ENCODE data around the gene TMEM184A. TPM values are rescaled to one million over a fixed set of nuclear protein-coding genes. Genes with fewer than 3 reads are reported as not detected.
"Not testable (repeated sequence)": the region's sequence is repeated elsewhere in the genome, so short reads cannot be mapped to it uniquely, and the experiment has no call there.

Gene TMEM184A
- total RNA-seq, 1 experiment from 2014 or later, result 0.11 TPM

DNA sequence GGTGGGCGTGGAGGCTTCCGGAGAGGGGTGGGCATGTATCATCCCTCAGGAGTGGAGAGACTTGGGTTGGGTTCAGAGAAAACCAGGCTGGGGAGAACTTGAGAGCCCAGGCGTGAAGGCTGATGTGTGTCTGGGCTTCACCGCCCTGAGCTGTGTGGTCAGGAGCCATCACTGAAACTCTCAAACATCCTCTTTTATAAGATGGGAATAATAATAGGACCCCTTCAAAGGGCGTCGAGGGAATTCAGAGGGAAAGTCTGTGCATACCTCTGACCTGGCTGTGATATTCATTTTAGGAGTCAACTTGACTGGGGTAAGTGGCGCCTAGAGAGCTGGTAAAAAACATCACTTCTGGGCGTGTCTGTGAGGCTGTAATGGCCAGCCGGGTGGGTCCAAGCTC lies 34.9 kb upstream of the TMEM184A start:
- DNase-seq (ENCODE audit: low read depth), result no peak

GRCh38 chr7:1590476-1590875 lies 34.5 kb upstream of the TMEM184A start:
- DNase-seq (ENCODE audit: low read depth), result no peak

DNA sequence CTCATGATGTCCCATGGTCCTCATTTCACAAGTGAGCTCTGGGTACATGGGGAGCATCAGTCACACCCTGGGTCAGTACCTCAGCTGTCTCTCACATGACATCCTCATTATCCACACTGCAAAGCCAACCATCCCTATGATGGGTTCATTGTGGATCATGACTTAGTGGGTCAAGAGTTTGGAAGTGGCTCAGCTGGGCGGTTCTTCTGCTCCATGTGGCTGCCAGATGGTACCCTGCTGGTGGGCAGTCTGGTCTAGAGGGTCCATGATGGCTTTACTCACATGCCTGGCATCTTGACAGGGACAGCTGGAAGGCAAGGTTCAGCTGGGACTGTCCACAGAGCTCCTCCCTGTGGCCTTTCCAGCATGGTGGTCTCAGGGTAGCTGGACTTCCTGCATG lies 33.0 kb upstream of the TMEM184A start:
- DNase-seq (ENCODE audit: low read depth), result no peak

DNA sequence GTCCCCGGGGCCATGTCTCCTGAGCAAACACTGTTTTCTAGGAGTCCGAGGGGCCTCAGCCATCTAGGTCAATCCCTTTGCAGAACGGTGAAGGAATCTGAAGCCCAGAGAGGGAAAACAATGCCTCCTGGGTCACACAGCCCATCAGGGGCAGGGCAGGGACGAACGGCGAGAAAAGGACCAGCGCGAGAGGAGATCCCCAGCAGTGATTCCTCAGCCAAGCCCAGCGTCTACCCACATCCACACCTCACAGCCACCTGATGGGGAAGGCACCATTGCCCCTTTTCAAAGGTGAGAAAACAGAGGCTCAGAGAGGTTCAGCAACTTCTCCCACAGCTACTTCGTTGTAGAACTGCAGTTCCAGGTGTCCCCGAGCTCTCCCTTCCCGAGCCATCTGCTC lies 31.7 kb upstream of the TMEM184A start:
- DNase-seq (ENCODE audit: low read depth), result no peak

- no peak for DNase-seq (ENCODE audit: low read depth)
Observed at GRCh38 chr7:1586827-1587705, 31.1 kb upstream of the TMEM184A start.

- DNase-seq (ENCODE audit: low read depth), result no peak
Observed at GRCh38 chr7:1586126-1586826, 30.3 kb upstream of the TMEM184A start.

DNA sequence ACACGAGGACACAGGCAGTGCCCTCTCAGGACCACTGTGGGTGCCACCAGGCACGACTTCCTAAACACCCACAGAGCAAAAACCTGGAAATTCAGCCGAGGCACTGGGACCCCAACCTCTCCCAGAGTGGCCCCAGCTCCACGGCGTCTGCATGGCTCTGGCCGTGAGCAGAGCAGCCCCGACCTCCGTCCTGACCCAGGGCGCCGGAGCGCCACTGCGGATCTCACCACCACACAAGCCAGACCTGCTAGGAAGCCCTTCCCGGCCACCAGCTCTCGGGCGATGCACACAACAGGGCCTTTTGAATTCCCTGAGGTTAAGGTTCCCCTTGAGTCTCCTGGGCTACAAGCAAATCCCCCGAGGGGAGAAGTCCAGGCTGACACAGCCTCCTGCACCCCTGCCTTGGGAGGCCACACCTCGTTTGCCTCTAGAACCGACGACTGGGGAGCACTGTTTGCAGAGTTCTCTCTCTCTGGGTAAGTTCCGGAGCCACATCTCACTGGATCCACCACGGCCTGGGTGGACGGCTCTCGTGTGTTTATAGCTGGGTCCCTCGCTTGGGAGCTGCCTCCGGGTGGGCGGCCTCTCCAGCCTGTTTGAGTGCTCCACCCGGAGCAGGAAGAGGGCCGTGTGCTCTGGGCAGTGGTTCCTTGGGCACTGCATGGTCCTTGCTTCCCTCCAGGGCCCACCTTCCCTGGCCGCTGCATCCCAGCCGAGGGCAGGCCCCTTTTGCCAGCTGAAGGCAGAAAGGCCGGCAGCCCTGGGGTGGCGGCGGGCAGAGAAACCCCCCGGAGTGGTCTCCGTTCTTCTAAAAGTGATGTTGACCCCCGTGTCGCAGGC lies 29.4 kb upstream of the TMEM184A start:
- no peak for DNase-seq (ENCODE audit: low read depth)

- no peak for DNase-seq (ENCODE audit: low read depth)
Observed at GRCh38 chr7:1584700-1585099, 28.7 kb upstream of the TMEM184A start.

DNA sequence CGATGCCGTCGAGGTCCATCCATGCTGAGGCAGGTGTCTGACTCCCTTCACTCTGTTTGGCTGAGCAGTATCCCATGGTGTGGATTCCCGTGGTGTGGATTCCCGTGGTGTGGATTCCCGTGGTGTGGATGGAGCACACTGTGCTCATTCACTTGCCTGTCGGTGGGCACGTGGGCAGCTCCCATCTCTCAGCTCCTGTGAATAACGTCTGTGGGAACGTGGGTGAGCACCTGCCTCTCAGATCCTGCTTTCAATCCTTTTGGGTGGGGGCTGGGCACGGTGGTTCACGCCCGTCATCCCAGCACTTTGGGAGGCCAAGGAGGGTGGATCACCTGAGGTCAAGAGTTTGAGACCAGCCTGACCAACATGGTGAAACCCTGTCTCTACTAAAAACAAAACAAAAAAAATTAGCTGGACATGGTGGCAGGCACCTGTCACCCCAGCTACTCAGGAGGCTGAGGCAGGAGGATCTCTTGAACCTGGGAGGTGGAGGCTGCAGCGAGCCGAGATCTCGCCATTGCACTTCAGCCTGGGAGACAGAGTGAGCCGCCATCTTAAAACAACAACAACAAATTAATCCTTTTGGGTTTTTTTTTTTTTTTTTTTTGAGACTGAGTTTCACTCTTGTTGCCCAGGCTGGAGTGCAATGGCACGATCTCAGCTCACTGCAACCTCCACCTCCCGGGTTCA lies 27.4 kb upstream of the TMEM184A start:
- DNase-seq (ENCODE audit: low read depth), result not testable (repeated sequence)

GRCh38 chr7:1580422-1581030 lies 24.5 kb upstream of the TMEM184A start:
- no peak for DNase-seq (ENCODE audit: low read depth)

DNA sequence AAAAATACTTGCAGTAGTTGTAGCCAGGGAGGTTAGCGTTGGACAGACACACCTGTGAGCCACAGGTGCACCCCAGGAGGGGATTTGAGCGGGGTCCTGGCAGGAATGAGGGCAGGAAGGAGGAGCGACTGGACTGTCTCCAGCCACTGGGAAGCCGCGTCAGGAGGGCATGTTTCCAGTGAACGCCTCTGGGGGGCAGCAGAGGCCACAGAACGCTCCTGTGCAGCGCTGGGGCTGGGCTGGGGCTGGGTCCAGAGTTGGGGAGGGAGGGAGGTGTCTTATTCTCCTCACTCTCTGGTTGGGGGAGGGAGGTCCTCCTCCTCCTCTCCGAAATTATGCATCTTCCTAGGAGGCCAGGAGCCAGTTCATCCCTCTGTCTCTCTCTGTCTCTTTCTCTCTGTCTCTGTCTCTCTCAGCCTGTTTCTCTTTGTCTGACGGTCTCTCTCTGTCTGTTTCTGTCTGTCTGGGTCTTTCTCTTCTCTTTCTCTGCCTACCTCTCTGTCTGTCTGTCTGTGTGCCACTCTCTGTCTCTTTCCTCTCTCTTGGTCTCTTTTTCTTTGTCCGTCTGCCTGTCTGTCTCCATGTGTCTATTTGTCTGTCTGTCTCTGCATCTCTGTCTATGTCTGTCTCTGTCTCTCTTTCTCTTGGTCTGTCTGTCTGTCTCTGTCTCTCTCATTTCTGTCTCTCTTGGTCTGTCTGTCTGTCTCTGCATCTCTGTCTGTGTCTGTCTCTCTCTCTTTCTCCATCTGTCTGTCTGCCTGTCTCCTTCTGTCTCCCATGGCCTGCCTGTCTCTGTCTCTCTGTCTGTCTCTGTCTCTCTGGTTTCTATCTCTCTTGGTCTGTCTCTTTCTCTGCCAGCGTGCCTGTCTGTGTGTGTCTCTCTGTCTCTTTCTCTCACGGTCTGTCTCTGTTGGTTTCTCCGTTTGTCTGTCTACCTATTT lies 23.7 kb upstream of the TMEM184A start:
- DNase-seq (ENCODE audit: low read depth), result peak; percentile 54

- DNase-seq (ENCODE audit: low read depth), result no peak
Observed at GRCh38 chr7:1578513-1578912, 22.5 kb upstream of the TMEM184A start.

DNA sequence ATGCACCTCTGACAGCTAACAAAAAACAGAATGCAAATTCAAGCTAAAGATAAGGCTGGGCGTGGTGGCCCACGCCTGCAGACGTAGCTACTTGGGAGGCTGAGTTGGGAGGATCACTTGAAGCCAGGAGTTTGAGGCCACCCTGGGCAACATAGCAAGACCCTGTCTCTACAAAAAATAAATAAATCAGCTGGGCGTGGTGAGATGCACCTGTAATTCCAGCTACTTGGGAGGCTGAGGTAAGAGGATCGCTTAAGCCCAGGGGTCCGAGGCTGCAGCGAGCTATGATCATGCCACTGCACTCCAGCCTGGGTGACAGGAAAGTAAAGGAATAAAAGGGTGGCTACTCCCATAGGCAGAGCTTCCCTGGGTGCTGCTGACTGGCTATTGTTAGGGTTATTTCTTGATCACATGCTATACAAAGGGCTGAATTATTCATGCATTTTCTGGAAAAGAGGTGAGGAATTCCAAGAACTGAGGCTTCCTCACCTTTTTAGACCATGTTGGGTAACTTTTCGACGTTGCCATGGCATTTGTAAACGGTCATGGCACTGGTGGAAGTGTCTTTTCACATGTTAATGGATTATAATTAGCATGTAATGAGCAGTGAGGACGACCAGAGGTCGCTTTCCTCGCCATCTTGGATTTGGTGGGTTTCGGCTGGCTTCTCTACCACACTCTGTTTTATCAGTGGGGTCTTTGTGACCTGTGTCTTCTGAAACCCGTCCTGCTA lies 20.7 kb upstream of the TMEM184A start:
- DNase-seq (ENCODE audit: low read depth), result no peak

DNA sequence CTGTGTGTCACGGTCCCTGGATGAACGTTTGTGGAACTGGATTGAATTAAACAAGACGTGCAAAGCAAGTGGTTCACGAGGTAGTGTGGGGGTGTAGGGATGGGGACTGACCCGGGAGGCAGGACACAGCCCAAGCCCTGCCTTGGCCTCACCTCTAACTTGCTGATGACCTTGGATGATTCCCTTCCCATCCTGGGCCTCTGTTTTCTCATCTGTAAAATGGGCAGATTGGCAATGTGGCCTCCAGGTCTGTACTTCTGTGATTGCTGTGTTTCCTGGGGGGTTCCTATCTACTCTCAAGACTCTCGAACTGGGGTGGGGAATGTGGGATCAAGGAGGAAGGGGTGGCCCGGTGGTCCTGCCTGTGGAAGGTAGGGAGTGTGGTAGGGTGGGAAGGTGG lies 19.8 kb upstream of the TMEM184A start:
- no peak for DNase-seq (ENCODE audit: low read depth)

DNA sequence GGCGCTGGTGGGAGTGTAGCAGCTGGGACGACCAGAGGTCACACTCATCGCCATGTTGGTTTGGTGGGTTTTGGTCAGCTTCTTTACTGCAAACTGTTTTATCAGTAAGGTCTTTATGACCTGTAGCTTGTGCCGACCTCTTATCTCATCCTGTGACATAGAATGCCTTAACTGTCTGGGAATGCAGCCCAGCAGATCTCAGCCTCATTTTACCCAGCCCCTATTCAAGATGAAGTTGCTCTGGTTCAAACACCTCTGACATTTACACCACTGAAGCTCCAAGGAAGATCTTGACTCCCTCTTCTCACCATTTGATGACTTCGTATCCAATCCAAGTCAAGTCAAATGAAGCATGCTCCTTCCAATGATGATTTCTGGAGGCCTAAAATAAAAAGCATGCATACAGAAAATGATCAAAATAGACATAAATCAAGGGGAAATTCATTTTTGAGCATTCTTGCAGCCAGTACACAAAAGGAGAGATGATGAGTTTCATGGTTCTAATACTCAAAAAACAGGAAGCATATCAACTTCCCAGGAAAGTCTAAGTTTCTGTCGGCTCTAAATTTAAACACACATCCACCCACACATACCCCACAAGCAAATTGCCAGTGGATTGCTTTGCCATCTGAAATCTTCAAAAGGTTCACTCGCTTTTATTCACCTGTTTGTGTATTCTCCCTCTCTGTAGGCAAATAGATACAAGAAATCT lies 16.3 kb upstream of the TMEM184A start:
- DNase-seq (ENCODE audit: low read depth), result no peak

DNA sequence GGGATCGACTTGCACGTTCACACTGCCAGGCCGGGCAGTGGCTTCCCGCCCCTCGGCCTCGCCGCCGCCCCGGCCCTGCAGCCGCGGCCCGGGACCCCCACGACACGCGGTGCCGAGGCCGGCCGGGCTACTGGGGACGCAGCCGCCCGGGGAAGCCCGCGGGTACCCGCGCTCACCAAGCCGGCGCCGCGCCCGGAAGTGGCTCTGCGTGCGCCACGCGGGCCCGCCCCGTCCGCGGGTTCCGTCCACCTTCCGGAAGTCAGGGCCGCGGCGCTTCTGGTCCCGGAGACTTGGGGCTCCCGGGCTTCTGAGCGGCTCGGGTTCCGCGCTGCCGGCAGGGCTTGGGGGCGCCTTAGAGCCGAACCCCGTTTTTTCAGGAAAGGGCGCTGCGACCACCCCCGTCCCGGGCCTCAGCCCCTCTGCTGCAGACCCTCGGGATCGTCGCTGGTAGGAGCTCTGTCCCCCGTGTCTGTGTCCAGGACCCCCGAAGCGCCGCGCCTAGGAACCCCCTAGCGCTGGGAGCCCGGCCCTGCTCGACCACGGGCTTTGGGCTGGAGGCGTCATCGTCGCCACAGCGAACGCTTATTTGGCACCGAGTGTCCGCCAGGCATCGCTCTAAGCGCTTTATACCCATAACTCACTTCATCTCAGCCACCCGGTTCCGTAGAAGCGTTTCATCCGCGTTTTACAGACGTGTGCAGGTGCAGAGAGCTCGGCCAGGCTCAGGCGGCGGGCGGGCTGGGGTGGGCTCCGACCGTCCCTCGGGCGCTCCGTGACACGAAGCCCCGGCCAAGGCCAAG lies 14.0 kb upstream of the TMEM184A start, which contains the start of gene PSMG3:
TSS of gene PSMG3 (minus strand) at position 200 of the 800 bp plus-strand sequence. CDS start 693 bp downstream, outside the sequence.
- peak; percentile 94 for DNase-seq (ENCODE audit: low read depth)

DNA sequence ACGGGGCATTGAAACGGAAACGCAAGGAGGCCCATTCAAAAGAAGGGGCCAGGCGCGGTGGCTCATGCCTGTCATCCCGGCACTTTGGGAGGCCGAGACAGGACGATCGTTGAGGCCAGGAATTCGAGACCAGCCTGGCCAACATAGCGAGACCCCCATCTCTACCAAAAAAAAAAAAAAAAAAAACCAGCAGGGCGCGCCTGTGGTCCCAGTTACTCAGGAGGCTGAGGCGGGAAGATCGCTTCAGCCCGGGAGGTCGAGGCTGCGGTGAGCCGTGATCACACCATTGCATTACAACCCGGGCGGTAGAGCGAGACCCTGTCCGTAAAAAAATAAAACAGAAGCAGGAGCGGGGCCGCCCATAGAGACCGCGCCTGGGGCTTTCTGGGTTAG lies 13.4 kb upstream of the TMEM184A start:
- DNase-seq (ENCODE audit: low read depth), result no peak
